MM.1S (cell line): ENCODE data around the gene CABP4.

ENCODE experiments used
- EZH2 ChIP-seq: fragments of 300-600 bp; sonication (generic); optimal IDR thresholded peaks from 2 replicates; pipeline ENCODE3; 2017; ENCODE audit warnings: low read depth, mild to moderate bottlenecking, antibody characterized with exemption, low read length, mixed read lengths
- EZH2phosphoT487 ChIP-seq: fragments of 300-600 bp; sonication (generic); IDR thresholded peaks from 2 replicates; pipeline ENCODE4 v1.6.1; 2018; ENCODE audit warnings: antibody characterized with exemption, low read length
- TF ChIP-seq, protein P1 (sequence below): fragments of 300-600 bp; sonication (generic); IDR thresholded peaks from 2 replicates; pipeline ENCODE4 v1.5.1; 2016; ENCODE audit warnings: antibody characterized with exemption, low read length, mixed read lengths

DNA sequence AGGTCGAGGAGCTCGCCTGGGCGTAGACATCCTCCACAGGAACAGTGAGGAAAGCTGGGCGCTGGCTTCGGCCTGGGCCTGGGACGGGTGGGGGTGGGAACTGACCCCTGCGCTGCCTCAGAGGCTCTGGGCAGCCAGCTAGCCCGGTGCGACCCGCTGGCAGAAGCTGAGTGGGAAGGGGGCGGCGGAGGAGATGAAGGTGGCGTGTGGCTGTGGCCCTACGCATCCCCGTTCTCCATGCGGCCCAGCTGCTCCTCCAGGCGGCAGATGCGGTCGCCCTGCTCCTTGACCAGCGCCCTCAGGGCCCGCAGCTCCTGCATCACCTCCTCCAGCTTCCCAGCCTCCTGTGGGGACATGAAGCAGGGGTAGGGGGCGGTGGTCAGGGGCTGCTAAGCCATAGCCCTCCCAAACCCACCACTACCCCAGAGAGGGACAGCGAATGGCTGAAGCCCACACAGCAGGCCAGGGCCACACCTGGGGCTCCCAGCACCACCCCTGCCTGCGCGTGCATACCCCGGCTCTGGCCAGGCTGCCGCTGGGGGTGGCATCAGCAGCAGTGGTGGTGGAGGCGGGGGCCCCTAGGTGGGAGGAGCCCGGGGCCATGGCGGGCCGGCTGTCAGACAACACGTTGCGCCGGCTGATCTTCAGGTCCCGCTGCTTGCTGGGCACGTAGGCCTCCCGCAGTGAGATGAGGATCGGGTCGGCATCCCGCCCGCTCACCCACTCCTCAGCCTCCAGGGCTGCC is 16.8 kb upstream of the CABP4 start:
- TF ChIP-seq, protein P1, sequence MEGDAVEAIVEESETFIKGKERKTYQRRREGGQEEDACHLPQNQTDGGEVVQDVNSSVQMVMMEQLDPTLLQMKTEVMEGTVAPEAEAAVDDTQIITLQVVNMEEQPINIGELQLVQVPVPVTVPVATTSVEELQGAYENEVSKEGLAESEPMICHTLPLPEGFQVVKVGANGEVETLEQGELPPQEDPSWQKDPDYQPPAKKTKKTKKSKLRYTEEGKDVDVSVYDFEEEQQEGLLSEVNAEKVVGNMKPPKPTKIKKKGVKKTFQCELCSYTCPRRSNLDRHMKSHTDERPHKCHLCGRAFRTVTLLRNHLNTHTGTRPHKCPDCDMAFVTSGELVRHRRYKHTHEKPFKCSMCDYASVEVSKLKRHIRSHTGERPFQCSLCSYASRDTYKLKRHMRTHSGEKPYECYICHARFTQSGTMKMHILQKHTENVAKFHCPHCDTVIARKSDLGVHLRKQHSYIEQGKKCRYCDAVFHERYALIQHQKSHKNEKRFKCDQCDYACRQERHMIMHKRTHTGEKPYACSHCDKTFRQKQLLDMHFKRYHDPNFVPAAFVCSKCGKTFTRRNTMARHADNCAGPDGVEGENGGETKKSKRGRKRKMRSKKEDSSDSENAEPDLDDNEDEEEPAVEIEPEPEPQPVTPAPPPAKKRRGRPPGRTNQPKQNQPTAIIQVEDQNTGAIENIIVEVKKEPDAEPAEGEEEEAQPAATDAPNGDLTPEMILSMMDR: no peak
- TF ChIP-seq EZH2phosphoT487 (no peak), EZH2 (no peak)
